Measurements from ENCODE around the gene ZPLD1.

DNA sequence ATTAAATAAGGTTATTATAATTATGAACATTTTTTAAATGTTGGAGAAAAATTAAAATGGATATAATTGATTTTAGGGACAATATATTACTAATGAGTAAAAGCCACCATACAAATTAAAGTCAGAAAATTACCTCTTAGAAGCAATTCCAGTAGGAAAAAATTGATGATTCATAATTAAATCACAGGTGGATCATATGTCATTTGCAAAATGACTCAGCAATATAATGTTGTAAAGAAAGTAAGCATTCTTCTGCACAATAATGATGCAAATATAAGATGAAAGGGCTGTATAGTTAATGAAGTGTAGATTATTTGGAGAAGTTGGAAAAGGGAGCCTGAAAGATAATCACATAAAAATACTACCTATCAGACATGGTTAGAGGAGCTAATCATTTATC lies 25.8 kb downstream of the ZPLD1 start:
- TF ChIP-seq, protein P1, sequence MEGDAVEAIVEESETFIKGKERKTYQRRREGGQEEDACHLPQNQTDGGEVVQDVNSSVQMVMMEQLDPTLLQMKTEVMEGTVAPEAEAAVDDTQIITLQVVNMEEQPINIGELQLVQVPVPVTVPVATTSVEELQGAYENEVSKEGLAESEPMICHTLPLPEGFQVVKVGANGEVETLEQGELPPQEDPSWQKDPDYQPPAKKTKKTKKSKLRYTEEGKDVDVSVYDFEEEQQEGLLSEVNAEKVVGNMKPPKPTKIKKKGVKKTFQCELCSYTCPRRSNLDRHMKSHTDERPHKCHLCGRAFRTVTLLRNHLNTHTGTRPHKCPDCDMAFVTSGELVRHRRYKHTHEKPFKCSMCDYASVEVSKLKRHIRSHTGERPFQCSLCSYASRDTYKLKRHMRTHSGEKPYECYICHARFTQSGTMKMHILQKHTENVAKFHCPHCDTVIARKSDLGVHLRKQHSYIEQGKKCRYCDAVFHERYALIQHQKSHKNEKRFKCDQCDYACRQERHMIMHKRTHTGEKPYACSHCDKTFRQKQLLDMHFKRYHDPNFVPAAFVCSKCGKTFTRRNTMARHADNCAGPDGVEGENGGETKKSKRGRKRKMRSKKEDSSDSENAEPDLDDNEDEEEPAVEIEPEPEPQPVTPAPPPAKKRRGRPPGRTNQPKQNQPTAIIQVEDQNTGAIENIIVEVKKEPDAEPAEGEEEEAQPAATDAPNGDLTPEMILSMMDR (IDR thresholded peaks at IDR 0.05): no peak
- TF ChIP-seq EP300 (IDR thresholded peaks at IDR 0.05): no peak
- TF ChIP-seq POLR2A (IDR thresholded peaks at IDR 0.05): no peak

All from ovary (tissue), 3 donors.